DND-41 (cell line): Measurements from ENCODE around the gene C2CD2.

ENCODE experiments used
- ATAC-seq: fragments of 200-7000 bp; cut with Tn5 transposase; 3 replicates; pipeline ENCODE4 v1.9.1; 2021; ENCODE audit warnings: low read depth; ENCODE audit not compliant: insufficient read depth
- DNase-seq: peaks from one replicate; pipeline ENCODE4 v3.0.0-alpha.2; 2020
- H2AFZ ChIP-seq: 2 replicates; pipeline ENCODE4 v1.6.0; 2012; ENCODE audit warnings: low read depth, low read length
- H3K27ac ChIP-seq: 2 replicates; pipeline ENCODE4 v1.5.1; 2012; ENCODE audit warnings: low read length, inconsistent platforms
- H3K27me3 ChIP-seq: fragments of 200-600 bp; sonication (generic); 2 replicates; pipeline ENCODE4 v1.6.0; 2012; ENCODE audit warnings: low read length, mild to moderate bottlenecking, inconsistent platforms; ENCODE audit not compliant: insufficient read depth, poor library complexity
- H3K36me3 ChIP-seq: 2 replicates; pipeline ENCODE4 v1.5.1; 2012; ENCODE audit warnings: low read length, inconsistent platforms; ENCODE audit not compliant: insufficient read depth
- H3K4me1 ChIP-seq: 2 replicates; pipeline ENCODE4 v1.5.1; 2012; ENCODE audit warnings: mild to moderate bottlenecking, low read length; ENCODE audit not compliant: insufficient read depth
- H3K4me2 ChIP-seq: 2 replicates; pipeline ENCODE4 v1.6.0; 2012; ENCODE audit warnings: mild to moderate bottlenecking, moderate library complexity, low read length, inconsistent platforms; ENCODE audit not compliant: insufficient read depth
- H3K4me3 ChIP-seq, 2 experiments: fragments of 200-600 bp in 1 of 2; shearing (Covaris generic) in 1 of 2; 2 replicates each; pipeline ENCODE4 v1.5.1; 2012 to 2016; ENCODE audit warnings: inconsistent platforms in 2 of 2, low read length in 2 of 2, mild to moderate bottlenecking in 2 of 2, low read depth in 1 of 2, moderate library complexity in 1 of 2
- H3K79me2 ChIP-seq: 2 replicates; pipeline ENCODE4 v1.6.0; 2012; ENCODE audit warnings: low read length, inconsistent platforms; ENCODE audit not compliant: insufficient read depth
- H3K9ac ChIP-seq: 2 replicates; pipeline ENCODE4 v1.6.0; 2012; ENCODE audit warnings: low read depth, mild to moderate bottlenecking, inconsistent platforms, low read length, moderate library complexity
- H3K9me3 ChIP-seq: 2 replicates; pipeline ENCODE4 v1.5.1; 2012; ENCODE audit warnings: low read length, moderate library complexity, mild to moderate bottlenecking, inconsistent platforms; ENCODE audit not compliant: insufficient read depth, severe bottlenecking
- H4K20me1 ChIP-seq: 2 replicates; pipeline ENCODE4 v1.6.0; 2012; ENCODE audit warnings: low read length; ENCODE audit not compliant: insufficient read depth
- CTCF ChIP-seq: IDR thresholded peaks from 2 replicates; pipeline ENCODE4 v1.5.1; 2012; ENCODE audit warnings: borderline replicate concordance, low read length, moderate library complexity, mild to moderate bottlenecking; ENCODE audit not compliant: poor library complexity, severe bottlenecking; ENCODE audit errors: extremely low read depth
- EZH2 ChIP-seq: IDR thresholded peaks from 3 replicates; pipeline ENCODE4 v1.6.1; 2012; ENCODE audit warnings: borderline replicate concordance, low read depth, mild to moderate bottlenecking, moderate library complexity, low read length, inconsistent platforms; ENCODE audit not compliant: severe bottlenecking

The C2CD2 gene

GRCh38 chr21:41901099-41901498, 52.7 kb downstream of the C2CD2 start:
- Histone ChIP-seq H3K9ac (no peak overlapping the region), H3K9me3 (no peaks in the 10 kb centered on the region), H3K79me2 (no peaks in the 10 kb centered on the region), H3K4me2 (no peak overlapping the region), H3K27me3 (no peaks in the 10 kb centered on the region), H3K36me3 (0 out of 2 replicates have a peak, but pooled peaks cover 4% of the 10 kb centered on the region), H4K20me1 (no peaks in the 10 kb centered on the region), H3K4me3 (no peak overlapping the region), H2AFZ (no peak overlapping the region), H3K4me1 (peaks cover 20% of the 10 kb centered on the region), H3K27ac (no peak overlapping the region)
- TF ChIP-seq CTCF (no peak), EZH2 (no peak)
- no peak for ATAC-seq
- DNase-seq: no peak

GRCh38 chr21:41900401-41900800, 53.4 kb downstream of the C2CD2 start:
- Histone ChIP-seq H3K4me2 (no peak overlapping the region), H4K20me1 (no peaks in the 10 kb centered on the region), H2AFZ (no peak overlapping the region), H3K9me3 (no peaks in the 10 kb centered on the region), H3K27ac (no peak overlapping the region; the same call in 1 of the 2 replicates), H3K9ac (no peak overlapping the region), H3K27me3 (no peaks in the 10 kb centered on the region), H3K36me3 (0 out of 2 replicates have a peak, but pooled peaks cover 4% of the 10 kb centered on the region), H3K4me1 (peaks cover 20% of the 10 kb centered on the region), H3K4me3 (no peak overlapping the region), H3K79me2 (no peaks in the 10 kb centered on the region)
- no peak for ATAC-seq
- TF ChIP-seq EZH2 (no peak), CTCF (no peak)
- no peak for DNase-seq

GRCh38 chr21:41899426-41900202, 54.2 kb downstream of the C2CD2 start:
- 0 out of 2 replicates have a peak overlapping the region, but pooled peaks have one; percentile 16 for H2AFZ ChIP-seq
- 0 out of 2 replicates have a peak, but pooled peaks cover 4% of the 10 kb centered on the region for H3K36me3 ChIP-seq
- H3K27me3 ChIP-seq: no peaks in the 10 kb centered on the region
- TF ChIP-seq CTCF (peak; percentile 31), EZH2 (no peak)
- peak; percentile 99 for ATAC-seq
- no peaks in the 10 kb centered on the region for H3K9me3 ChIP-seq
- H3K79me2 ChIP-seq: no peaks in the 10 kb centered on the region
- peak; percentile 89 for DNase-seq
- H3K4me3 ChIP-seq: peak overlapping the region in 1 of 2 experiments; percentile 29; a peak in 1 of 4 replicates
- peak overlapping the region; percentile 74 for H3K27ac ChIP-seq
- H4K20me1 ChIP-seq: no peaks in the 10 kb centered on the region
- H3K4me2 ChIP-seq: peak overlapping the region; percentile 47
- peaks cover 20% of the 10 kb centered on the region for H3K4me1 ChIP-seq
- H3K9ac ChIP-seq: peak overlapping the region; percentile 36
